GM12874 (cell line): Measurements from ENCODE around the gene NYAP2.

Source experiments
- CTCF ChIP-seq: IDR thresholded peaks from 2 replicates; pipeline ENCODE4 v1.5.1; 2011; ENCODE audit warnings: low read depth, mild to moderate bottlenecking, control low read depth, low read length, moderate library complexity; ENCODE audit not compliant: insufficient read depth

The NYAP2 gene

GRCh38 chr2:225667445-225667844 is 267.9 kb downstream of the NYAP2 start:
- TF ChIP-seq CTCF = no peak

DNA sequence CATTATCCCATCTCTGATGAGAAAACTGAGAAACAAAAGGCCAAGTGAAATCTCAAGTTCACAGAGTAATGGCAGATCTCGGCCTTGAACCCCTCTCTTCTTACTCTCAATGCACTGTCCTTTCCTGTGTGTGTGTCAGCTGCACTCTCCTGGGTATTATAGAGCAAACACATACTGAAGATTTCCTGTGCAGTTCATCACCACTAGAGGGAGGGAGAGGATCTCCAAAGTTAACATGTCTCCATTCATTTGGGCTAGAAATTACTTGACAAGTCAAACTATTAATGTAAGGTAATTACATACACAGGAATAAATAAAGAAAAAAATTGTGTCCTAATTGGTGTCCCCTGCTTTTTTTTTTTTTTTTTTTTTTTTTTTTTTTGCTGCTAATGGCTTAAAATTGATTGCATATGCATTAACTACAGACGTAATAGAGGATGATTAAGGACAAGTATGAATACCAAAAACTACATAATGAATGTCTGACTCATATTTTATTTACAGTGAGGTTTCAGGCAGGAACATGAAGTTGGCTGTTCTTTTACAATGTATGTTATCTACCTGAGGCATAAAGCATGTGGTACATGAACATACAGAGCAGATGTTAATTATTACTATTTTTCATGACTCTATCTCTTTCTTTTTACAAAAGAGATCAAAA is 269.2 kb downstream of the NYAP2 start:
- TF ChIP-seq CTCF = peak; percentile 69

DNA sequence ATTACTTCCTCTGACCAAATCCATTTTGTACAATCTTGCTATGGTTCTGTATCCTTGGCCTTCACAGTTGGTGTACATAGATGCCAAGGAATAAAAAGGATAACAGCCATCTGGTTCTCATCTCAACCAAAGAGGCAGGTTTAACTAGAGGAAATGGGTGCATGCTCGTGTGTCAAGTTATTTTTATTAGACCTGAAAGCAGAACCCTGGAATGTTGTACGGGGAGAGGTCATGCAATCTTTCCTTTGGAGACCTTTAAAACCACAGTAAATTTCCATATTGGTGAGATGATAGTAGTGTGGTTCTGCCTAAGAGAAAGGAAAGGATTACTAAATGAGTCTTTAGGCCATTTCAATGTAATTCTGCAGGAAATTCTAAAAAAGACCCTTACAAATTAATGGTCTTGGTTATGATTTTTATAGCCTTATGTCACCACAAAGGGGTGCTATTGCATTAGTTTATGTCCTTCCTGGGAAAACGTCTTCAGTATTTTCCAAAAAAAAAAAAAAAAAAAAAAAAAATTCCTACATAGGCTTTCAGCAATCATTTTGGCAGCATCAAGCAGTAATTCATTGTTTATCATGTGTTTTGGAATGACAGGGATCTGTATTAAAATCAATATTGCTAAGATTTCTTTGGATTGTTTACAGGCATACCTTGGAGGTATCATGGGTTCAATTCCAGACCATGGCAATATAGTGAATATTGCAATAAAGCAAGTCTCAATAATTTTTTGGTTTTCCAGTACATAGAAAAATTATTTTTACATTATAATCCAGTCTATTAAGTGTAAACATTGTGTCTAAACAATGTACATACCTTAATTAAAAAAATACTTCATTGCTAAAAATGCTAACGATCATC is 270.8 kb downstream of the NYAP2 start:
- no peak for TF ChIP-seq CTCF

DNA sequence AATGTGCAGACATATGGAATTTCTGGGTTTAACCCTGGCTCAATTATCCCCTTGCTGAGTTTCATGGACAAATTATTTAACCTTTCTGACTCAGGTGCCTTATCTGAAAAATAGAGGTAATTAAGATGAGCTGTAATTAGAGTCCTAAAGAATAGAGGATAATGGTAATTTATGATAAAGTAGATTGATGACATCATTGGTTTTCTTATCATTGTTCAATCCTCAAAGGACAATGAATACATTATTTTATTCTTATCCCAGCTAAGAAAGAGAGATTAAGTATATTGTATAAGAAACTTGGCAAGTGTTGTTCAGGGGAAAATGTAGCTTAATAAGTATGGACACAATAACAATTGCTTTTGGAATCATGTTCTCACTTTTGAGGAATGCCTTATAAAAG is 279.3 kb downstream of the NYAP2 start:
- TF ChIP-seq CTCF = no peak

DNA sequence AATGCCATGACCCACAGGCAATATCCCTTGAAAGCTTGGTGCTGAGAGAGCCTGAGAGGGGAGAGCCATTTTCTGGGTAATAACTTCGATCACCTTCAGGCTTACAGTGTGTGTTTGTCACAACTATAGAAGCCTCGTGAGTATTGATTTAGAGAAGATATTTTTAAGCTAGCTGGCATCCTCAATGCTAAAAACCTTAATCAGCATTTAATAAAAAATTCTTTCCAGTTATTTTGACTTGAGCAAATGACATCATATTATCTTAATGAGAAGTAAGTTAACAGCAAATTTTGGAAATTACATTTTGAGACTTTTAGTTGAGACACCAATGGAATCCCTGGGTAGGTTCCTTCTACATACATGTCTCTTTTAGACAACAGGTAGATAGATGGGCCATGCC is 283.7 kb downstream of the NYAP2 start:
- no peak for TF ChIP-seq CTCF

- TF ChIP-seq CTCF = no peak
Observed at GRCh38 chr2:225690153-225690552, 290.6 kb downstream of the NYAP2 start.

DNA sequence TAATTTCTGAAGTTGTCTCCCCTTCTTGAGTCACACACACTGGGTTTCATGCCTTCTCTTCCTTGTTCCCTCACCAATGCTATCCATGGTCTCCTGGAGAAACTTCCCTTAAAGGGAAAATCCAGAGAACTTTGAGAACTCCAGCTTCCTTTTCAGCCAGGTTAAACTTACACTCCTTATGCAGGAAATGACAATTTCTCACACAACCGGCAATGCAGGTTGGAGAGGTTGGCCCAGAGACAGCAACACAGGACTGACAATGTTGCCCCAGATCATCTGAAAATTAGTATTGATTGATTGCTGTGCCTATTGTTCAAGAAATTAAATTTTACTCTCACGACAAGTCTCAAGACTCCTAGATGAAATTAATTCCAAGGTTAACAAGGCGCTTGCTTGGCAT is 292.2 kb downstream of the NYAP2 start:
- no peak for TF ChIP-seq CTCF
